GM23338 (cell line): ENCODE results near the gene METTL24. TPM values are rescaled to one million over a fixed set of nuclear protein-coding genes. Genes with fewer than 3 reads are reported as not detected.

Source experiments
- ATAC-seq: fragments of 200-7000 bp; cut with Tn5 transposase; 3 replicates; pipeline ENCODE4 v1.9.1; 2020
- DNase-seq: peaks from one replicate; pipeline ENCODE4 v3.0.0-alpha.2; 2015; ENCODE audit warnings: low spot score
- H2AFZ ChIP-seq: fragments of 200-600 bp; sonication (generic); 2 replicates; pipeline ENCODE4 v1.8.0; 2016; ENCODE audit warnings: antibody characterized with exemption, mild to moderate bottlenecking, moderate library complexity
- H3F3A ChIP-seq: fragments of 200-600 bp; sonication (generic); replicated peaks from 2 replicates; pipeline ENCODE4 v1.8.0; 2017; ENCODE audit warnings: antibody characterized with exemption, mixed run types, low read depth
- H3K27ac ChIP-seq: fragments of 200-600 bp; sonication (generic); 2 replicates; pipeline ENCODE4 v1.6.1; 2016; ENCODE audit warnings: low read depth
- H3K27me3 ChIP-seq: fragments of 200-600 bp; sonication (generic); 2 replicates; pipeline ENCODE4 v1.8.0; 2016; ENCODE audit warnings: mild to moderate bottlenecking, mixed run types, moderate library complexity; ENCODE audit not compliant: insufficient read depth
- H3K36me3 ChIP-seq: fragments of 200-600 bp; sonication (generic); 2 replicates; pipeline ENCODE4 v1.8.0; 2016; ENCODE audit warnings: mild to moderate bottlenecking; ENCODE audit not compliant: insufficient read depth
- H3K4me1 ChIP-seq: fragments of 200-600 bp; sonication (generic); 2 replicates; pipeline ENCODE4 v1.8.0; 2016; ENCODE audit warnings: mild to moderate bottlenecking, moderate library complexity; ENCODE audit not compliant: insufficient read depth
- H3K4me2 ChIP-seq: fragments of 200-600 bp; sonication (generic); 2 replicates; pipeline ENCODE4 v1.7.1; 2017; ENCODE audit warnings: mixed run types
- H3K4me3 ChIP-seq: fragments of 200-600 bp; sonication (generic); 2 replicates; pipeline ENCODE4 v1.6.1; 2016; ENCODE audit warnings: mixed run types
- H3K79me2 ChIP-seq: fragments of 200-600 bp; sonication (generic); replicated peaks from 2 replicates; pipeline ENCODE4 v1.8.0; 2017; ENCODE audit warnings: mild to moderate bottlenecking; ENCODE audit not compliant: insufficient read depth
- H3K9me2 ChIP-seq: fragments of 200-600 bp; sonication (generic); 2 replicates; pipeline ENCODE4 v1.8.0; 2017; ENCODE audit not compliant: insufficient read depth
- H4K20me1 ChIP-seq: fragments of 200-600 bp; sonication (generic); replicated peaks from 2 replicates; pipeline ENCODE4 v1.8.0; 2017; ENCODE audit warnings: mild to moderate bottlenecking; ENCODE audit not compliant: insufficient read depth
- H3K27ac Mint-ChIP-seq: 2 replicates; pipeline ENCODE4 v1.8.0; 2020; ENCODE audit warnings: inconsistent platforms, mild to moderate bottlenecking, moderate library complexity, mixed read lengths
- H3K27me3 Mint-ChIP-seq: 3 replicates; pipeline ENCODE4 v1.8.0; 2022; ENCODE audit warnings: low read depth, mild to moderate bottlenecking, moderate library complexity, mixed read lengths, inconsistent platforms; ENCODE audit not compliant: insufficient read depth, poor library complexity
- H3K36me3 Mint-ChIP-seq: 3 replicates; pipeline ENCODE4 v1.8.0; 2021; ENCODE audit warnings: low read depth, mild to moderate bottlenecking, inconsistent platforms, moderate library complexity, mixed read lengths
- H3K4me1 Mint-ChIP-seq: 3 replicates; pipeline ENCODE4 v1.8.0; 2020; ENCODE audit warnings: mild to moderate bottlenecking, inconsistent platforms, mixed read lengths
- H3K4me3 Mint-ChIP-seq: 3 replicates; pipeline ENCODE4 v1.8.0; 2021; ENCODE audit warnings: moderate library complexity, mild to moderate bottlenecking, inconsistent platforms, mixed read lengths
- H3K9me3 Mint-ChIP-seq: 3 replicates; pipeline ENCODE4 v1.8.0; 2020; ENCODE audit warnings: moderate library complexity, mild to moderate bottlenecking, inconsistent platforms, mixed read lengths
- CREB1 ChIP-seq: fragments of 250-450 bp; sonication (Bioruptor Pico); IDR thresholded peaks from 2 replicates; pipeline ENCODE4 v1.5.0; 2020; ENCODE audit warnings: low read depth, mild to moderate bottlenecking, moderate library complexity
- EZH2phosphoT487 ChIP-seq: fragments of 200-600 bp; sonication (generic); IDR thresholded peaks from one replicate; pipeline ENCODE4 v1.8.1; 2018; ENCODE audit warnings: antibody characterized with exemption; ENCODE audit not compliant: unreplicated experiment
- JUNB ChIP-seq: IDR thresholded peaks from one replicate; pipeline ENCODE4 v1.6.1; 2016; ENCODE audit warnings: antibody characterized with exemption; ENCODE audit not compliant: unreplicated experiment
- NANOG ChIP-seq: IDR thresholded peaks from 2 replicates; pipeline ENCODE4 v1.6.1; 2016; ENCODE audit warnings: antibody characterized with exemption, borderline replicate concordance
- POLR2AphosphoS5 ChIP-seq: IDR thresholded peaks from 2 replicates; pipeline ENCODE4 v1.6.1; 2016; ENCODE audit warnings: antibody characterized with exemption, low read depth
- ZNF114 ChIP-seq: fragments of 250-450 bp; sonication (Bioruptor Pico); IDR thresholded peaks from 2 replicates; pipeline ENCODE4 v1.5.0; 2020; ENCODE audit warnings: mild to moderate bottlenecking, moderate library complexity
- ZNF331 ChIP-seq: fragments of 250-450 bp; sonication (Bioruptor Pico); IDR thresholded peaks from 2 replicates; pipeline ENCODE4 v1.5.0; 2020; ENCODE audit warnings: low read depth, mild to moderate bottlenecking, moderate library complexity
- polyA plus RNA-seq: library from polyadenylated mRNA; unstranded; fragments of >200 nt; fragmentation: Nextera tagmentation; extraction: Ambion mirVana; gene quantifications from 2 replicates; pipeline ENCODE4 v1.2.1, GENCODE V29; 2016
- total RNA-seq: library from RNA; depleted of rRNA; stranded (reverse); fragments of >200 nt; shearing (Covaris generic); gene quantifications from 2 replicates; pipeline ENCODE4 v1.2.3, GENCODE V29; 2014
- TF ChIP-seq, protein P1 (sequence below): fragments of 250-450 bp; sonication (Bioruptor Pico); IDR thresholded peaks from 2 replicates; pipeline ENCODE4 v1.5.0; 2020; ENCODE audit warnings: mild to moderate bottlenecking, moderate library complexity
- TF ChIP-seq, protein P2 (sequence below), 2 experiments: fragments of 200-600 bp in 1 of 2; sonication (generic) in 1 of 2; conservative IDR thresholded peaks; 2 replicates each; pipeline versions ENCODE4 v1.5.1 to v1.6.1; 2016 to 2017; ENCODE audit warnings: antibody characterized with exemption in 2 of 2, low read depth in 2 of 2, mild to moderate bottlenecking in 2 of 2, moderate library complexity in 1 of 2

METTL24 gene
- total and polyA plus RNA-seq, 2 experiments from 2014 or later = 0.35 TPM; not detected in 1

DNA sequence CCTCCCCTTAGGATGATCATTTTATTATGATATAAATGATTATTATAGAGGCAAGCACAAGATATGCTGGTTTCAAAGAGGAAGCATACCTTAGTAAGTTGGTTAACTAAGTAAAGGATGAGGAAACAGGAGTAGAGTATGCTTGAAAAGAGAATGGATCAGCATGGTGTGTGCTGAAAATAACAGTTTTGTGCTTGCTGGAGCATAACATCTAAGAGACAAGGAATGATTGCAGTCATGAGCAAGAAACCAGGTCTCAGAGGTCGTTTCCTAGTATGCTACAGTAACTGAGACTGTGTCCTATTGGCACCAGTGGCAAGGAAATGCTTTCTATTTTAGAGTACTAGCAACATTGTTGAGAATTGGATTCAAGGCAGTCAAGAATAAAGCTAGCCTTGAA is 143.8 kb downstream of the METTL24 start (continued):
- TF ChIP-seq, protein P1, sequence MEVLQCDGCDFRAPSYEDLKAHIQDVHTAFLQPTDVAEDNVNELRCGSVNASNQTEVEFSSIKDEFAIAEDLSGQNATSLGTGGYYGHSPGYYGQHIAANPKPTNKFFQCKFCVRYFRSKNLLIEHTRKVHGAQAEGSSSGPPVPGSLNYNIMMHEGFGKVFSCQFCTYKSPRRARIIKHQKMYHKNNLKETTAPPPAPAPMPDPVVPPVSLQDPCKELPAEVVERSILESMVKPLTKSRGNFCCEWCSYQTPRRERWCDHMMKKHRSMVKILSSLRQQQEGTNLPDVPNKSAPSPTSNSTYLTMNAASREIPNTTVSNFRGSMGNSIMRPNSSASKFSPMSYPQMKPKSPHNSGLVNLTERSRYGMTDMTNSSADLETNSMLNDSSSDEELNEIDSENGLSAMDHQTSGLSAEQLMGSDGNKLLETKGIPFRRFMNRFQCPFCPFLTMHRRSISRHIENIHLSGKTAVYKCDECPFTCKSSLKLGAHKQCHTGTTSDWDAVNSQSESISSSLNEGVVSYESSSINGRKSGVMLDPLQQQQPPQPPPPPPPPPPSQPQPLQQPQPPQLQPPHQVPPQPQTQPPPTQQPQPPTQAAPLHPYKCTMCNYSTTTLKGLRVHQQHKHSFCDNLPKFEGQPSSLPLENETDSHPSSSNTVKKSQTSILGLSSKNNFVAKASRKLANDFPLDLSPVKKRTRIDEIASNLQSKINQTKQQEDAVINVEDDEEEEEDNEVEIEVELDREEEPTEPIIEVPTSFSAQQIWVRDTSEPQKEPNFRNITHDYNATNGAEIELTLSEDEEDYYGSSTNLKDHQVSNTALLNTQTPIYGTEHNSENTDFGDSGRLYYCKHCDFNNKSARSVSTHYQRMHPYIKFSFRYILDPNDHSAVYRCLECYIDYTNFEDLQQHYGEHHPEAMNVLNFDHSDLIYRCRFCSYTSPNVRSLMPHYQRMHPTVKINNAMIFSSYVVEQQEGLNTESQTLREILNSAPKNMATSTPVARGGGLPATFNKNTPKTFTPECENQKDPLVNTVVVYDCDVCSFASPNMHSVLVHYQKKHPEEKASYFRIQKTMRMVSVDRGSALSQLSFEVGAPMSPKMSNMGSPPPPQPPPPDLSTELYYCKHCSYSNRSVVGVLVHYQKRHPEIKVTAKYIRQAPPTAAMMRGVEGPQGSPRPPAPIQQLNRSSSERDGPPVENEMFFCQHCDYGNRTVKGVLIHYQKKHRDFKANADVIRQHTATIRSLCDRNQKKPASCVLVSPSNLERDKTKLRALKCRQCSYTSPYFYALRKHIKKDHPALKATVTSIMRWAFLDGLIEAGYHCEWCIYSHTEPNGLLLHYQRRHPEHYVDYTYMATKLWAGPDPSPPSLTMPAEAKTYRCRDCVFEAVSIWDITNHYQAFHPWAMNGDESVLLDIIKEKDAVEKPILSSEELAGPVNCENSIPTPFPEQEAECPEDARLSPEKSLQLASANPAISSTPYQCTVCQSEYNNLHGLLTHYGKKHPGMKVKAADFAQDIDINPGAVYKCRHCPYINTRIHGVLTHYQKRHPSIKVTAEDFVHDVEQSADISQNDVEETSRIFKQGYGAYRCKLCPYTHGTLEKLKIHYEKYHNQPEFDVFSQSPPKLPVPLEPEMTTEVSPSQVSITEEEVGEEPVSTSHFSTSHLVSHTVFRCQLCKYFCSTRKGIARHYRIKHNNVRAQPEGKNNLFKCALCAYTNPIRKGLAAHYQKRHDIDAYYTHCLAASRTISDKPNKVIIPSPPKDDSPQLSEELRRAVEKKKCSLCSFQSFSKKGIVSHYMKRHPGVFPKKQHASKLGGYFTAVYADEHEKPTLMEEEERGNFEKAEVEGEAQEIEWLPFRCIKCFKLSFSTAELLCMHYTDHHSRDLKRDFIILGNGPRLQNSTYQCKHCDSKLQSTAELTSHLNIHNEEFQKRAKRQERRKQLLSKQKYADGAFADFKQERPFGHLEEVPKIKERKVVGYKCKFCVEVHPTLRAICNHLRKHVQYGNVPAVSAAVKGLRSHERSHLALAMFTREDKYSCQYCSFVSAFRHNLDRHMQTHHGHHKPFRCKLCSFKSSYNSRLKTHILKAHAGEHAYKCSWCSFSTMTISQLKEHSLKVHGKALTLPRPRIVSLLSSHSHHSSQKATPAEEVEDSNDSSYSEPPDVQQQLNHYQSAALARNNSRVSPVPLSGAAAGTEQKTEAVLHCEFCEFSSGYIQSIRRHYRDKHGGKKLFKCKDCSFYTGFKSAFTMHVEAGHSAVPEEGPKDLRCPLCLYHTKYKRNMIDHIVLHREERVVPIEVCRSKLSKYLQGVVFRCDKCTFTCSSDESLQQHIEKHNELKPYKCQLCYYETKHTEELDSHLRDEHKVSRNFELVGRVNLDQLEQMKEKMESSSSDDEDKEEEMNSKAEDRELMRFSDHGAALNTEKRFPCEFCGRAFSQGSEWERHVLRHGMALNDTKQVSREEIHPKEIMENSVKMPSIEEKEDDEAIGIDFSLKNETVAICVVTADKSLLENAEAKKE = no peak
- TF ChIP-seq POLR2AphosphoS5 = no peak
- no peak for TF ChIP-seq EZH2phosphoT487

DNA sequence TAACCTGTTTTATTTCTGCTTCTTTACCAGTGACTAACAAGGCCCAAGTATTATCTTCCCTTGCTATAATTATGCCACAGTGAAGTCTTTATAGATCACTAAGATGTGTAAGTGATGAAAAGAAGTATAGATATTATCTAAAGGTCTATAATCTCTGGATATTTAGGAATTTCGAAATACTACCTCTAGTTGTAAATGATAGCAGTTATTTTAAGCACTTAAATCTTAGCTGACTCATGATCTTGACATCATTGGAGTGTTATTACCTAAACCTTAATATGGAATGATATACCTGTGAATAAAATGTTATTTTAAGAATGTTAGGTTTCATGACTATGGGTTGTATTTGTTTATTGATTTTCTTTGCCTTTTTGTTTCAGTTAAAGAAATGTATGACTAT is 146.4 kb downstream of the METTL24 start:
- H3K79me2 ChIP-seq = no peaks in the 10 kb centered on the region
- Mint-ChIP-seq H3K27me3 (no peaks in the 10 kb centered on the region), H3K4me1 (no peaks in the 10 kb centered on the region), H3K36me3 (peaks cover 41% of the 10 kb centered on the region), H3K9me3 (no peaks in the 10 kb centered on the region), H3K4me3 (no peak overlapping the region), H3K27ac (no peak overlapping the region)
- no peaks in the 10 kb centered on the region for H3F3A ChIP-seq
- no peaks in the 10 kb centered on the region for H3K9me2 ChIP-seq
- no peaks in the 10 kb centered on the region for H3K4me1 ChIP-seq
- DNase-seq (no peak), ATAC-seq (no peak)
- no peak overlapping the region for H3K4me3 ChIP-seq
- no peaks in the 10 kb centered on the region for H3K27me3 ChIP-seq
- H3K4me2 ChIP-seq = no peak overlapping the region
- H2AFZ ChIP-seq = no peak overlapping the region
- H4K20me1 ChIP-seq = no peaks in the 10 kb centered on the region
- H3K27ac ChIP-seq = no peak overlapping the region
- H3K36me3 ChIP-seq = peaks cover 17% of the 10 kb centered on the region
- TF ChIP-seq POLR2AphosphoS5 (no peak), JUNB (no peak), ZNF331 (CRISPR knock-in tag) (no peak), NANOG (no peak), ZNF114 (CRISPR knock-in tag) (no peak), CREB1 (CRISPR knock-in tag) (no peak)
- TF ChIP-seq, protein P1 = no peak
- TF ChIP-seq, protein P2, sequence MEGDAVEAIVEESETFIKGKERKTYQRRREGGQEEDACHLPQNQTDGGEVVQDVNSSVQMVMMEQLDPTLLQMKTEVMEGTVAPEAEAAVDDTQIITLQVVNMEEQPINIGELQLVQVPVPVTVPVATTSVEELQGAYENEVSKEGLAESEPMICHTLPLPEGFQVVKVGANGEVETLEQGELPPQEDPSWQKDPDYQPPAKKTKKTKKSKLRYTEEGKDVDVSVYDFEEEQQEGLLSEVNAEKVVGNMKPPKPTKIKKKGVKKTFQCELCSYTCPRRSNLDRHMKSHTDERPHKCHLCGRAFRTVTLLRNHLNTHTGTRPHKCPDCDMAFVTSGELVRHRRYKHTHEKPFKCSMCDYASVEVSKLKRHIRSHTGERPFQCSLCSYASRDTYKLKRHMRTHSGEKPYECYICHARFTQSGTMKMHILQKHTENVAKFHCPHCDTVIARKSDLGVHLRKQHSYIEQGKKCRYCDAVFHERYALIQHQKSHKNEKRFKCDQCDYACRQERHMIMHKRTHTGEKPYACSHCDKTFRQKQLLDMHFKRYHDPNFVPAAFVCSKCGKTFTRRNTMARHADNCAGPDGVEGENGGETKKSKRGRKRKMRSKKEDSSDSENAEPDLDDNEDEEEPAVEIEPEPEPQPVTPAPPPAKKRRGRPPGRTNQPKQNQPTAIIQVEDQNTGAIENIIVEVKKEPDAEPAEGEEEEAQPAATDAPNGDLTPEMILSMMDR (conservative IDR thresholded peaks at IDR 0.05; ENCODE audit: low read depth in 2 of 2) = no peak
